HepG2 (cell line): ENCODE measurements around the gene ARL15. TPM values are rescaled to one million over a fixed set of nuclear protein-coding genes. Genes with fewer than 3 reads are reported as not detected.

Experiments used
- ATAC-seq: fragments of 200-7000 bp; cut with Tn5 transposase; 3 replicates; pipeline ENCODE4 v1.9.1; 2020; ENCODE audit warnings: mild to moderate bottlenecking, moderate library complexity
- BruUV-seq: library from RNA; stranded (reverse); fragments of 400-500 nt; replicated peaks from 2 replicates; lab custom pipeline; 2021; lab: Mats Ljungman, UMichigan
- CTCF ChIA-PET: fragments of 300-600 bp; formaldehyde crosslinking; extraction: SDS; loops from one replicate; lab custom pipeline; 2021; ENCODE audit warnings: low total read pairs, inconsistent platforms, low intra/inter-chr PET ratio; lab: Yijun Ruan, JAX
- POLR2A ChIA-PET: fragments of 350-600 bp; sonication (Branson Sonifier 250); formaldehyde crosslinking; loops from one replicate; lab custom pipeline; 2020; ENCODE audit warnings: antibody characterized with exemption, inconsistent platforms; lab: Yijun Ruan, JAX
- DNase-seq: peaks from one replicate; pipeline ENCODE4 v3.0.0-alpha.2; 2015; ENCODE audit warnings: low spot score
- FAIRE-seq: peaks from 3 replicates; lab custom pipeline; 2011; peaks lifted over from hg19 to GRCh38; lab: Jason Lieb, UNC
- H2AFZ ChIP-seq: one replicate; pipeline ENCODE4 v1.6.1; 2011; ENCODE audit warnings: low read length, inconsistent platforms
- H3K27ac ChIP-seq: fragments of 300-600 bp; 3 replicates; pipeline ENCODE4 v1.8.0; 2011; ENCODE audit warnings: mixed run types, mild to moderate bottlenecking, mixed read lengths, low read length, inconsistent platforms; ENCODE audit not compliant: insufficient read depth; ENCODE audit errors: extremely low read length
- H3K27me3 ChIP-seq, 2 experiments: fragments of 200-600 bp in 1 of 2; 2 replicates in 1 of 2; 3 replicates in 1 of 2; pipeline versions ENCODE4 v1.6.0 to v1.8.0; 2011; ENCODE audit warnings: low read length in 2 of 2, mild to moderate bottlenecking in 2 of 2, moderate library complexity in 2 of 2, inconsistent platforms in 1 of 2; ENCODE audit not compliant: insufficient read depth in 2 of 2, control insufficient read depth in 1 of 2
- H3K36me3 ChIP-seq, 2 experiments: fragments of 200-600 bp in 1 of 2; replicated peaks in 1 of 2; 2 replicates in 1 of 2; 3 replicates in 1 of 2; pipeline versions ENCODE4 v1.5.1 to v1.8.0; 2011; ENCODE audit warnings: low read length in 2 of 2, inconsistent platforms in 1 of 2; ENCODE audit not compliant: insufficient read depth in 2 of 2, control insufficient read depth in 1 of 2
- H3K4me1 ChIP-seq: 2 replicates; pipeline ENCODE4 v1.5.1; 2012; ENCODE audit warnings: low read length, inconsistent platforms; ENCODE audit not compliant: insufficient read depth
- H3K4me2 ChIP-seq: 2 replicates; pipeline ENCODE4 v1.6.0; 2011; ENCODE audit warnings: low read depth, low read length, inconsistent platforms
- H3K4me3 ChIP-seq, 3 experiments: fragments of 200-600 bp in 1 of 3; sonication (generic), shearing (Covaris generic) in 1 of 3; replicated peaks in 1 of 3; 2 replicates each; pipeline ENCODE4 v1.5.1; 2011 to 2016; ENCODE audit warnings: low read length in 3 of 3, inconsistent platforms in 2 of 3, low read depth in 2 of 3, mild to moderate bottlenecking in 2 of 3, control low read depth in 1 of 3, mixed read lengths in 1 of 3; ENCODE audit not compliant: insufficient read depth in 1 of 3
- H3K79me2 ChIP-seq: one replicate; pipeline ENCODE4 v1.6.1; 2011; ENCODE audit warnings: low read length, inconsistent platforms; ENCODE audit not compliant: insufficient read depth
- H3K9ac ChIP-seq: 2 replicates; pipeline ENCODE4 v1.6.0; 2011; ENCODE audit warnings: mild to moderate bottlenecking, low read depth, low read length, inconsistent platforms; ENCODE audit not compliant: insufficient read depth
- H3K9me3 ChIP-seq: 2 replicates; pipeline ENCODE4 v1.5.1; 2012; ENCODE audit warnings: mild to moderate bottlenecking, low read length
- H4K20me1 ChIP-seq: 2 replicates; pipeline ENCODE4 v1.6.0; 2011; ENCODE audit warnings: inconsistent platforms, mild to moderate bottlenecking, low read length, moderate library complexity; ENCODE audit not compliant: insufficient read depth
- ARID2 ChIP-seq: sonication (generic); formaldehyde crosslinking; IDR thresholded peaks from 2 replicates; pipeline ENCODE4 v1.8.1; 2022; ENCODE audit warnings: mild to moderate bottlenecking, missing genetic modification reagents, borderline replicate concordance
- E2F2 ChIP-seq: sonication (generic); formaldehyde crosslinking; IDR thresholded peaks from 2 replicates; pipeline ENCODE4 v1.4.0; 2020; ENCODE audit warnings: missing genetic modification reagents, borderline replicate concordance
- FOXA3 ChIP-seq: IDR thresholded peaks from 2 replicates; pipeline ENCODE4 v1.6.1; 2016; ENCODE audit warnings: missing genetic modification reagents, missing compliant biosample characterization
- HOMEZ ChIP-seq: IDR thresholded peaks from 2 replicates; pipeline ENCODE4 v1.6.1; 2016; ENCODE audit warnings: low read depth
- MYPOP ChIP-seq: sonication (generic); formaldehyde crosslinking; IDR thresholded peaks from 2 replicates; pipeline ENCODE4 v1.8.1; 2023; ENCODE audit warnings: mild to moderate bottlenecking, moderate library complexity, missing genetic modification reagents
- ZBTB3 ChIP-seq: sonication (generic); formaldehyde crosslinking; IDR thresholded peaks from 2 replicates; pipeline ENCODE4 v1.4.0; 2020; ENCODE audit warnings: low read depth, mild to moderate bottlenecking, moderate library complexity, missing genetic modification reagents, borderline replicate concordance
- ZNF20 ChIP-seq: sonication (generic); formaldehyde crosslinking; IDR thresholded peaks from 2 replicates; pipeline ENCODE4 v1.4.0; 2020; ENCODE audit warnings: mild to moderate bottlenecking, moderate library complexity, missing genetic modification reagents
- ZNF224 ChIP-seq: sonication (generic); formaldehyde crosslinking; IDR thresholded peaks from 2 replicates; pipeline ENCODE4 v1.5.0; 2020; ENCODE audit warnings: mild to moderate bottlenecking, missing genetic modification reagents
- ZNF354B ChIP-seq: sonication (generic); formaldehyde crosslinking; IDR thresholded peaks from 2 replicates; pipeline ENCODE4 v1.8.0; 2022; ENCODE audit warnings: mild to moderate bottlenecking, missing genetic modification reagents
- ZNF432 ChIP-seq: sonication (generic); formaldehyde crosslinking; IDR thresholded peaks from 2 replicates; pipeline ENCODE4 v1.5.0; 2020; ENCODE audit warnings: missing genetic modification reagents, mild to moderate bottlenecking, borderline replicate concordance
- ZNF513 ChIP-seq: sonication (generic); formaldehyde crosslinking; conservative IDR thresholded peaks from 2 replicates; pipeline ENCODE4 v1.5.0; 2020; ENCODE audit warnings: missing genetic modification reagents
- ZNF598 ChIP-seq: sonication (generic); formaldehyde crosslinking; IDR thresholded peaks from 2 replicates; pipeline ENCODE4 v1.5.1; 2020; ENCODE audit warnings: mild to moderate bottlenecking, missing genetic modification reagents, borderline replicate concordance
- ZNF605 ChIP-seq: sonication (generic); formaldehyde crosslinking; IDR thresholded peaks from 2 replicates; pipeline ENCODE4 v1.8.0; 2022; ENCODE audit warnings: mild to moderate bottlenecking, missing genetic modification reagents
- ZNF75D ChIP-seq: sonication (generic); formaldehyde crosslinking; IDR thresholded peaks from 2 replicates; pipeline ENCODE4 v1.8.1; 2023; ENCODE audit warnings: missing genetic modification reagents, mild to moderate bottlenecking, borderline replicate concordance
- WGBS: methylation state at CpG from one replicate; pipeline ENCODE4 v1.1.6; 2017; ENCODE audit warnings: low lambda C conversion rate; 5-methylcytosine and 5-hydroxymethylcytosine counted together
- in situ Hi-C: cut with HindIII; loops from 2 replicates; pipeline ENCODE4 v1.10.0; 2017; ENCODE audit warnings: low pct_unique_long_range_greater_than_20kb; ENCODE audit not compliant: extremely low pct_ligation_motif_present
- intact Hi-C: fragments of 100-400 bp; cut with micrococcal nuclease; formaldehyde crosslinking; loops from one replicate; pipeline ENCODE4 v1.10.0; 2022; ENCODE audit not compliant: unreplicated experiment
- polyA plus RNA-seq, 8 experiments: library from polyadenylated mRNA; depleted of rRNA in 3 of 8; stranded (reverse) in 7 of 8; unstranded in 1 of 8; fragments of >200 nt; fragmentation: Illumina TruSeq in 4 of 8; extraction: Trizol in 4 of 8; gene quantifications; 2 replicates each; pipeline versions ENCODE4 v1.2.1 to v1.2.3, GENCODE V29; 2011 to 2016; ENCODE audit warnings: low read depth in 4 of 8, missing spikeins in 1 of 8, mixed read lengths in 1 of 8; ENCODE audit not compliant: insufficient read depth in 1 of 8
- total RNA-seq, 5 experiments: library from RNA; depleted of rRNA; stranded (reverse); fragments of >200 nt; fragmentation: Illumina TruSeq; extraction: Trizol; gene quantifications; 2 replicates each; pipeline ENCODE4 v1.2.3, GENCODE V29; 2016; ENCODE audit warnings: low read depth in 1 of 5

The ARL15 gene
- total and polyA plus RNA-seq, 2 of the 13 experiments (the other 11 are each of a cell fraction or from before 2014, with no cell fraction given): 2.5 to 7.7 TPM

GRCh38 chr5:54009828-54010227 is 300.5 kb downstream of the ARL15 start:
- in situ Hi-C loops (no loop called here), intact Hi-C loops (loop anchor here (1.0 kb wide), 1 partner anchor 67 kb away; no protein-coding TSS in a partner anchor)
- H4K20me1 ChIP-seq: no peaks in the 10 kb centered on the region
- H3K9ac ChIP-seq: no peak overlapping the region
- H3K27me3 ChIP-seq: no peaks in the 10 kb centered on the region
- TF ChIP-seq ZNF432 (CRISPR knock-in tag) (no peak), FOXA3 (no peak), ZNF75D (CRISPR knock-in tag) (no peak), ZBTB3 (CRISPR knock-in tag) (no peak), ZNF605 (CRISPR knock-in tag) (no peak), HOMEZ (no peak), ZNF598 (CRISPR knock-in tag) (no peak), ZNF513 (CRISPR knock-in tag) (no peak), ZNF20 (CRISPR knock-in tag) (no peak), MYPOP (CRISPR knock-in tag) (no peak), ZNF224 (CRISPR knock-in tag) (no peak), ARID2 (no peak), ZNF354B (CRISPR knock-in tag) (no peak), E2F2 (CRISPR knock-in tag) (no peak)
- no TSS peak for BruUV-seq
- POLR2A ChIA-PET: no interaction called here
- 75% methylated on average over 2 of the region's 2 CpGs for WGBS
- FAIRE-seq (peak; percentile 12), DNase-seq (no peak), ATAC-seq (no peak)
- H3K4me1 ChIP-seq: peaks cover 38% of the 10 kb centered on the region
- peak overlapping the region; percentile 53; the same call in 1 of the 2 replicates for H3K4me2 ChIP-seq
- H3K36me3 ChIP-seq: no peaks in the 10 kb centered on the region
- H3K4me3 ChIP-seq: no peak overlapping the region; a peak in 1 of 6 replicates
- CTCF ChIA-PET: no interaction called here
- peak overlapping the region; percentile 68 for H3K27ac ChIP-seq
- no peak overlapping the region for H2AFZ ChIP-seq
- H3K9me3 ChIP-seq: peaks cover 12% of the 10 kb centered on the region
- H3K79me2 ChIP-seq: no peaks in the 10 kb centered on the region
